ENCODE measurements around the gene ASB13.

DNA sequence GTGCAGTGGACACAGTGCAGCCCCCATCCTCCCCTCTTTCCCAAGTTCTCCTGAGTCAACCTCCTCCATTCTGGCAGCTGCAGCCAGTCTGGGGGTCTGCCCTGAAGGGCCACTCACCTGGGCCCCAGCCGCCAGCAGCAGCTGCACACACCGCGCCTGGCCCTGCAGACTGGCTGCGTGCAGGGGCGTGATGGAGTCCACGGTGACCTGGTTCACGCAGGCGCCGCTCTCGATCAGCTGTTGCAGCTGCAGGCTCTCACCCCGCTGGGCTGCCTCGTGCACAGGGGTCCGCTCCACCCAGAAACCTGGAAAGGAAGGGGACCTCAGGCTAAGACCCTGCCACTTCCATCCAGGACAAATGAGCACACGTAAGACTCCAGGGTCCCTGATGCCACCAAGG lies 13.6 kb downstream of the ASB13 start:
- no peak for TF ChIP-seq GATA2 (IDR thresholded peaks at IDR 0.05; ENCODE audit: low read depth, low read length)
- TF ChIP-seq GATA3 (IDR thresholded peaks at IDR 0.05; ENCODE audit: low read depth, low read length), result no peak
